GM12864 (cell line): Measurements from ENCODE around the gene KIF22.
"Not testable (repeated sequence)": the region's sequence is repeated elsewhere in the genome, so short reads cannot be mapped to it uniquely, and the experiment has no call there.

Source experiments
- DNase-seq: peaks from one replicate; pipeline ENCODE4 v3.0.0-alpha.2; 2011; ENCODE audit warnings: low read depth
- H3K4me3 ChIP-seq: 2 replicates; pipeline ENCODE4 v1.5.1; 2011; ENCODE audit warnings: mild to moderate bottlenecking, low read depth, low read length, control low read depth
- TF ChIP-seq, protein P1 (sequence below): IDR thresholded peaks from 2 replicates; pipeline ENCODE4 v1.5.1; 2011; ENCODE audit warnings: low read depth, mild to moderate bottlenecking, moderate library complexity, low read length, control low read depth, inconsistent platforms; ENCODE audit errors: missing control alignments

KIF22 gene

GRCh38 chr16:29760567-29761279 is 29.8 kb upstream of the KIF22 start:
- TF ChIP-seq, protein P1, sequence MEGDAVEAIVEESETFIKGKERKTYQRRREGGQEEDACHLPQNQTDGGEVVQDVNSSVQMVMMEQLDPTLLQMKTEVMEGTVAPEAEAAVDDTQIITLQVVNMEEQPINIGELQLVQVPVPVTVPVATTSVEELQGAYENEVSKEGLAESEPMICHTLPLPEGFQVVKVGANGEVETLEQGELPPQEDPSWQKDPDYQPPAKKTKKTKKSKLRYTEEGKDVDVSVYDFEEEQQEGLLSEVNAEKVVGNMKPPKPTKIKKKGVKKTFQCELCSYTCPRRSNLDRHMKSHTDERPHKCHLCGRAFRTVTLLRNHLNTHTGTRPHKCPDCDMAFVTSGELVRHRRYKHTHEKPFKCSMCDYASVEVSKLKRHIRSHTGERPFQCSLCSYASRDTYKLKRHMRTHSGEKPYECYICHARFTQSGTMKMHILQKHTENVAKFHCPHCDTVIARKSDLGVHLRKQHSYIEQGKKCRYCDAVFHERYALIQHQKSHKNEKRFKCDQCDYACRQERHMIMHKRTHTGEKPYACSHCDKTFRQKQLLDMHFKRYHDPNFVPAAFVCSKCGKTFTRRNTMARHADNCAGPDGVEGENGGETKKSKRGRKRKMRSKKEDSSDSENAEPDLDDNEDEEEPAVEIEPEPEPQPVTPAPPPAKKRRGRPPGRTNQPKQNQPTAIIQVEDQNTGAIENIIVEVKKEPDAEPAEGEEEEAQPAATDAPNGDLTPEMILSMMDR: no peak
- H3K4me3 ChIP-seq: no peak overlapping the region
- no peak for DNase-seq

DNA sequence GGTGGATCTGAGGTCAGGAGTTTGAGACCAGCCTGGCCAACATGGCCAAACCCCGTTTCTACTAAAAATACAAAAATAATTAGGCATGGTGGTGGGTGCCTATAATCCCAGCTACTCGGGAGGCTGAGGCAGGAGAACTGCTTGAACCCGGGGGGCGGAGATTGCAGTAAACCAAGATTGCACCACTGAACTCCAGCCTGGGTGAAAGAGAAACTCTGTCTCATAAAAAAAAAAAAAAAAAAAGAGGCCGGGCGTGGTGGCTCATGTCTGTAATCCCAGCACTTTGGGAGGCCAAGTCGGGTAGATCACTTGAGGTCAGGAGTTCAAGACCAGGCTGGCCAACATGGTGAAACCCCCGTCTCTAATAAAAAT is 29.3 kb upstream of the KIF22 start:
- DNase-seq, H3K4me3 ChIP-seq: not testable (repeated sequence)

- DNase-seq: no peak
- TF ChIP-seq, protein P1: no peak
- H3K4me3 ChIP-seq: no peak overlapping the region
Measured at GRCh38 chr16:29761882-29762281, 28.7 kb upstream of the KIF22 start.

DNA sequence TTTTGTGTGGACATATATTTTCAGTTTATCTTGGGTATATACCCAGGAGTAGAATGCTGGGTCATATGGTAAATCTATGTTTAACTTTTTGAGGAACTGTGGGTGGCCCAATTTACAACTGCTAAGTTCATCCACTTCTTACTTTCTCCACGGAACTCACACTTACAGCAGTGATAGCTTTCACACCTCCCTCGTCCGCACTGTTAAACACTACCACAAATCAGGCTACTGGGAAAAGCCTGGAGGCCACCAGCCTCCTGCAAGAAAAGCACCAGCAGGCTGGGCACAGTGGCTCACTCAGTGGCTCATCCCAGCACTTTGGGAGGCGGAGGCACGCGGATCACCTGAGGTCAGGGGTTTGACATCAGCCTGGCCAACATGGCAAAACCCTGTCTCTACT is 27.2 kb upstream of the KIF22 start:
- TF ChIP-seq, protein P1: no peak
- DNase-seq: no peak
- H3K4me3 ChIP-seq: no peak overlapping the region

DNA sequence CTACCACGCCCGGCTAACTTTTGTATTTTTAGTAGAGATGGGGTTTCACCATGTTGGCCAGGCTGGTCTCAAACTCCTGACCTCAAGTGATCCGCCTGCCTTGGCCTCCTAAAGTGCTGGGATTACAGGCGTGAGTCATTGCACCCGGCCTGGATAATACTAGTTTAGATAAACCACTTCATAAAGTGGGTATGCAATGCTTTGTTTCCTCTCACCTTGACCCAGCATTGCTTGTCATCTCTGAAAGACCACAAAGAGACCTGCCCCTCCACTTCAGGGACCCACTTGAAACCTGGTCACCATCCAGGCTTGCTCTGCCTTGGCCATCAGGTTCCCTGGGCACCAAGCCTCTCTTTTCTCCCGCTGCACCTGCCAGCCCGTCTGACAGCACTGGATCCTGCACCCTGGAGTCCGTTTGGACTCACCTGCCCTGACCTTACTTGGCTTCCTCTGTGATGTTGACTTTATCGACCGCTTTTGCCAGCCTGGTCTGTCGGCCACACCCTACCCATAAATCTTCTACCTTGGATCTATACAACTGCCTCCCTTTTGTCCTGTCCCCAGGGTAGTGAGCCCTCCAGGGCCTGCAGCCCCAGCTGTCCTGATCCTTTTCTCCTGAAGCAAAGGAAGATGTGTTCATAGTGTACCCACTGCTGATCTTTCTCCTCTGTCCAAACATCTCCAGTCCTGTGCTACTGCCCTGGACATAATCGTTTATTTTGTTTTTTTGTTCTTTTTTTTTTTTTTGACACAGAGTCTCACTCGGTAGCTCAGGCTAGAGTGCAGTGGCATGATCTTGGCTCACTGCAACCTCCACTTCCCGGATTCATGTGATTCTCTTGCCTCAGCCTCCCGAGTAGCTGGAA is 25.2 kb upstream of the KIF22 start:
- H3K4me3 ChIP-seq: no peak overlapping the region
- TF ChIP-seq, protein P1: no peak
- DNase-seq: no peak

DNA sequence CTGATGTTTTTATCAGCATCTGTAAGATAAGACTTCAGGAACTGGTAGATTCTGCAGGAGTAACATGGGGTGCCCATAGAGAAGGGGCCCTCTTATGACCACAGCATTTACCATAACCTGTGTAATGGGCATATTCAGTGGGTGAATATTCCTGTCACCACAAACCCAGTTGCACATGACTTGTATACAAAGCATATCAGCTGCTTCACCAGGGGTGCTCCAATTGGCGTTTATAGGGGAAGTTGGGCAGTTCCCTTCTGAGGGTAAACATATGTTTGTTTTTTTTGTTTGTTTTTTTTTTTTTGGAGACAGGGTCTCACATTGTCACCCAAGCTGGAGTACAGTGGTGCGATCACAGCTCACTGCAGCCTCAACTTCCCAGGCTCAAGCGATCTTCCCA is 24.0 kb upstream of the KIF22 start:
- DNase-seq: no peak
- TF ChIP-seq, protein P1: no peak
- no peak overlapping the region for H3K4me3 ChIP-seq

GRCh38 chr16:29767062-29767461 is 23.5 kb upstream of the KIF22 start:
- no peak overlapping the region for H3K4me3 ChIP-seq
- TF ChIP-seq, protein P1: no peak
- no peak for DNase-seq
